Measurements from ENCODE around the gene PLD1.

The PLD1 gene

DNA sequence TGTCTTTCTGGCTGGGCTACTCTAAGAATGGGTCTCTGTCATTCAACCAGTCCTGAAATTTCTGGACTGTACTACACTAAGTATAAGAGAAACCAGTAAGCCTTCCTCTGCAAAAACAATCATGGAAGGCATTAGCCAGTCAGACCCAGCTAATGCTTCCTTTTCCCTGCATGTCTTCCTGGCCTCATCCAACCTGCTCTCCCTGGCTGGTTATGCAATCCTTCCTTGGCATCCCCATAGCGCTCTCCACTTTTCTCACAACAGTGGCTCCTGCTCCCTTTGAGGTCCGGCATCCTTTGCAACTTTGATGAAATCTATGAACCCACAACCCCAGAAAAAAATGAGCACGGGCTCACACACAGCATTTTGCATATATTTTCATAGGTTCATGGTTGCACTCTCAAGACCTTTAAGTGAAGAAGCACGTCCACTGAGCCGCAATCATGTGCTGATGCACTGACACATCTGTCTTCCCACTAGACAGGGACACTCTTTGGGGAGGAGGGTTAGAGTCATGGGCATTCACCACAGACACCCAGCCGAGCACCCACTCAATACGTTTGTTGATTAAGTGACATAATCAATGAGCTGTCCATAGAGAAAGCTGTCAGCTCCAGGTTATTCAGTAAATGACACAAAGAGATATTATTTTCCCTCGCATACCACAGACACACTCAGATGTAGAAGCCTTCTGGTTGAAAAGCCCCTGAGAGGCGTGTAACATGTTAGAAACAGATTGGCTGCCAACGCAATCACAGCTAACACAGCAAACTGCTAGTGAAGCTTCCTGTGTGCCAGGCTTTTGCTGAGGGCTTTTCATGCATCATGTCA, 66.7 kb downstream of the PLD1 start:
- TF ChIP-seq, protein P1, sequence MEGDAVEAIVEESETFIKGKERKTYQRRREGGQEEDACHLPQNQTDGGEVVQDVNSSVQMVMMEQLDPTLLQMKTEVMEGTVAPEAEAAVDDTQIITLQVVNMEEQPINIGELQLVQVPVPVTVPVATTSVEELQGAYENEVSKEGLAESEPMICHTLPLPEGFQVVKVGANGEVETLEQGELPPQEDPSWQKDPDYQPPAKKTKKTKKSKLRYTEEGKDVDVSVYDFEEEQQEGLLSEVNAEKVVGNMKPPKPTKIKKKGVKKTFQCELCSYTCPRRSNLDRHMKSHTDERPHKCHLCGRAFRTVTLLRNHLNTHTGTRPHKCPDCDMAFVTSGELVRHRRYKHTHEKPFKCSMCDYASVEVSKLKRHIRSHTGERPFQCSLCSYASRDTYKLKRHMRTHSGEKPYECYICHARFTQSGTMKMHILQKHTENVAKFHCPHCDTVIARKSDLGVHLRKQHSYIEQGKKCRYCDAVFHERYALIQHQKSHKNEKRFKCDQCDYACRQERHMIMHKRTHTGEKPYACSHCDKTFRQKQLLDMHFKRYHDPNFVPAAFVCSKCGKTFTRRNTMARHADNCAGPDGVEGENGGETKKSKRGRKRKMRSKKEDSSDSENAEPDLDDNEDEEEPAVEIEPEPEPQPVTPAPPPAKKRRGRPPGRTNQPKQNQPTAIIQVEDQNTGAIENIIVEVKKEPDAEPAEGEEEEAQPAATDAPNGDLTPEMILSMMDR (IDR thresholded peaks at IDR 0.05; ENCODE audit: low read depth, low read length) = no peak
- H3K4me1 ChIP-seq = peaks cover 15% of the 10 kb centered on the region
- no peaks in the 10 kb centered on the region for H3K36me3 ChIP-seq
- H3K27me3 ChIP-seq = no peaks in the 10 kb centered on the region
- no peaks in the 10 kb centered on the region for H3K9me3 ChIP-seq
- H3K4me3 ChIP-seq (ENCODE audit: low read depth, low read length) = no peak overlapping the region
- no peak for DNase-seq

DNA sequence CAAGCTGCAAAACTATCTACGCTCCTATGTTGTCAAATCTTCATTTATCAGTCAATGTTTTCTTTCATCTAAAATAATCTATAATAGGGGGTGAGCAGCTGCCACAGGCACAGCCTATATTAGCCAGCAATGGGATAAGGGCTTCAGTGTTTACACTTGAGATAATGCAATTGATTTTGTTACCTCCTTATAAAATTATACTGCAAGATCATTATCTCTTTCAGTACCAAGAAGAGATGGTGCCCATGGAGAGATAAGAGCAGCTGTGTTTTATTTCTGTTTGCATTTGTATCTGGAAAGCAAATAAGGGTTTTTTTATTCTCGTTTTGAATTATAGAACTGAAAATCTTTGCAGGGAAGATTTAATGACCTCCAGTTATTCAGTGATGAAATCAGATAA, 68.9 kb downstream of the PLD1 start:
- H3K4me1 ChIP-seq = peaks cover 15% of the 10 kb centered on the region
- H3K27me3 ChIP-seq = no peaks in the 10 kb centered on the region
- TF ChIP-seq, protein P1 (IDR thresholded peaks at IDR 0.05; ENCODE audit: low read depth, low read length) = no peak
- DNase-seq = no peak
- H3K4me3 ChIP-seq (ENCODE audit: low read depth, low read length) = no peak overlapping the region
- H3K36me3 ChIP-seq = no peaks in the 10 kb centered on the region
- H3K9me3 ChIP-seq = no peaks in the 10 kb centered on the region

DNA sequence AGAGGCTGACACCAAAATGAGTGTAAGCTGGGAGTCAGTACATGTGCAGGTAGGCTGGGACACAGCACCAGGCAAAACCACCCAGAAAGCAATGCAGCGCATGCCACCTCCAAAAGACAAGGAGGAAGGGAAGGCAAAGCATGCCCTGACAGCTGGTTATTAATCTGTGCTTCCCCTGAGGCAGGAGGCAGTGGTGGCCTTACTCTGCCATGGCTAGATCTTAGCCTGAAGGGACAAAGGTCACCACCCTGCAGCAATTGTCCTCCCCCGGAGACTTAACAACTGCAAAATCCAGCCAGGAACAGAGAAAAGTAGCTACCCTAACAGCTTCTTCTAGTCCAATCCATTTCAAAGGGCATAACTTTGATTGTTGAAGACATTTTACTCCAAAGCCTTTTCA, 73.7 kb downstream of the PLD1 start:
- H3K4me3 ChIP-seq (ENCODE audit: low read depth, low read length) = no peak overlapping the region

DNA sequence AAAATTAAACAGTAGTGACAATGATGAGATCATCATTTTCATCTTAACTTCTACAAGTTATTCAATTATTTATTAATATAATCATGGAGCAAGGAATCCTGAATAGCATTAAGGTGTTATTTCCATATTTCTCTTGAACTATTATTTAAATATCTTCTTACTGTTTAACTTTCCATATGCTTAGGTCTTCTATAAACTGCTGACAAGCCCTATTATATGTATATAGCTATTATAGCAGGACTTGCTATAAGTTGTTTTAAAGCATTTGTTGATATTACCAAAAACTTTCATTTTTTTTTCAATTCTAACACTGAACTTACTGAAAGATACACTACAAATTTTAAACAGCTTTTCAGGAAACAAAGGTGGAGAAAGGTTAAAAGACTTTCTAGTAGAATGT, 76.7 kb downstream of the PLD1 start:
- no peaks in the 10 kb centered on the region for H3K9me3 ChIP-seq
- no peaks in the 10 kb centered on the region for H3K4me1 ChIP-seq
- H3K27me3 ChIP-seq = no peaks in the 10 kb centered on the region
- no peak overlapping the region for H3K4me3 ChIP-seq (ENCODE audit: low read depth, low read length)
- H3K36me3 ChIP-seq = no peaks in the 10 kb centered on the region
- TF ChIP-seq, protein P1 (IDR thresholded peaks at IDR 0.05; ENCODE audit: low read depth, low read length) = no peak
- no peak for DNase-seq

More for the DNA sequence above, 73.7 kb downstream of the PLD1 start:
- DNase-seq = no peak
- H3K9me3 ChIP-seq = no peaks in the 10 kb centered on the region
- peaks cover 15% of the 10 kb centered on the region for H3K4me1 ChIP-seq
- H3K27me3 ChIP-seq = no peaks in the 10 kb centered on the region
- no peaks in the 10 kb centered on the region for H3K36me3 ChIP-seq
- TF ChIP-seq, protein P1 (IDR thresholded peaks at IDR 0.05; ENCODE audit: low read depth, low read length) = no peak

DNA sequence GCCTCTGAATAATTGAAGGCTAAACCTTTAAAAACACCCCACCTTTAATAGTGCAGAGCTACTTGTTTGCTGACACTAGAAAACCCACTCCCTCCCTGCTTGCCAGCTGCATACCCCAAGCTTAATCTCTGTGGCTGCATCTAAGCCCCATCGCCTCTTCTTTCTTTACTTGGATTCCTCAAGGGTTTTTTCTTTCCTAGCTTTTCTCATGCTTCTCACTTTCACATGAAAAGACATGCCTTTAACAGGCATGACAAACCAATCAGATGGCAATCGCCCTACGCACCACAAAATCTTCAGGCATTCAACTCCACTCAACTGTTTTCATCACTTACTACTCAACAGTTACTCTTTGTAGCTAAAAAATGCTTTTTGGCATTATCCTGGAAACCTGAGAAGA, 77.5 kb downstream of the PLD1 start:
- TF ChIP-seq, protein P1 (IDR thresholded peaks at IDR 0.05; ENCODE audit: low read depth, low read length) = no peak
- Histone ChIP-seq H3K4me3 (ENCODE audit: low read depth, low read length) (no peak overlapping the region), H3K4me1 (no peaks in the 10 kb centered on the region), H3K36me3 (no peaks in the 10 kb centered on the region), H3K27me3 (no peaks in the 10 kb centered on the region), H3K9me3 (no peaks in the 10 kb centered on the region)
- no peak for DNase-seq

DNA sequence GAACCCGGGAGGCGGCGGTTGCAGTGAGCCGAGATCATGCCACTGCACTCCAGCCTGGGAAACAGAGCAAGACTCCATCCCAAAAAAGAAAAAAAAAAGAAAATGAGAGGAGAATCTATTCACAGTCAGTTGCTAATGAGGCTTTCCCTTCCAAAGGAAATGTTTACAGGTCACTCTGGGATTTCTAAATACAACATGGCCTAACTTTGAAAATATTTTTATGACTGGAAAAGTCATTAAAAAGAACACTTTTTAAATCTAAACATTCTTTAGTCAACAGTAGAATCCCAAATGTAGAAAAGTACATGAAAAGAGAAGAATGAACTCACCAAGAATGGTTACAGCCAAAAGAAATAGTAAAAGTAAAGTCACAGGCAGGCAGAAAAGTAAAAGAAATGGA, 78.6 kb downstream of the PLD1 start:
- H3K36me3 ChIP-seq = no peaks in the 10 kb centered on the region

More for the DNA sequence above, 78.6 kb downstream of the PLD1 start:
- H3K9me3 ChIP-seq = no peaks in the 10 kb centered on the region
- H3K27me3 ChIP-seq = no peaks in the 10 kb centered on the region
- no peak for DNase-seq
- TF ChIP-seq, protein P1 (IDR thresholded peaks at IDR 0.05; ENCODE audit: low read depth, low read length) = no peak
- no peak overlapping the region for H3K4me3 ChIP-seq (ENCODE audit: low read depth, low read length)
- no peaks in the 10 kb centered on the region for H3K4me1 ChIP-seq

All from BE2C (cell line).